HepG2 (cell line): ENCODE results near the gene KIF26B. TPM values are rescaled to one million over a fixed set of nuclear protein-coding genes. Genes with fewer than 3 reads are reported as not detected.

Source experiments
- HMG20B ChIP-seq: conservative IDR thresholded peaks from 2 replicates; pipeline ENCODE4 v1.6.1; 2016; ENCODE audit warnings: missing genetic modification reagents, missing compliant biosample characterization
- MED8 ChIP-seq: sonication (generic); formaldehyde crosslinking; IDR thresholded peaks from 2 replicates; pipeline ENCODE4 v1.8.1; 2023; ENCODE audit warnings: mild to moderate bottlenecking, missing genetic modification reagents; ENCODE audit not compliant: insufficient replicate concordance
- NAIF1 ChIP-seq: sonication (generic); formaldehyde crosslinking; IDR thresholded peaks from 2 replicates; pipeline ENCODE4 v1.5.0; 2020; ENCODE audit warnings: mild to moderate bottlenecking, missing genetic modification reagents, borderline replicate concordance
- RCOR2 ChIP-seq: IDR thresholded peaks from 2 replicates; pipeline ENCODE4 v1.6.1; 2016; ENCODE audit warnings: missing biosample characterization, missing genetic modification reagents
- TBX2 ChIP-seq: sonication (generic); formaldehyde crosslinking; IDR thresholded peaks from 2 replicates; pipeline ENCODE4 v1.5.0; 2020; ENCODE audit warnings: missing genetic modification reagents, mild to moderate bottlenecking, borderline replicate concordance
- TMF1 ChIP-seq: sonication (generic); formaldehyde crosslinking; IDR thresholded peaks from 2 replicates; pipeline ENCODE4 v1.8.1; 2022; ENCODE audit warnings: low read depth, missing genetic modification reagents
- ZIK1 ChIP-seq: sonication (generic); formaldehyde crosslinking; IDR thresholded peaks from 2 replicates; pipeline ENCODE4 v1.5.0; 2020; ENCODE audit warnings: mild to moderate bottlenecking, low read depth, missing genetic modification reagents, borderline replicate concordance
- ZNF12 ChIP-seq: sonication (generic); formaldehyde crosslinking; IDR thresholded peaks from 2 replicates; pipeline ENCODE4 v1.5.0; 2020; ENCODE audit warnings: missing genetic modification reagents
- ZNF282 ChIP-seq: fragments of 450-650 bp; IDR thresholded peaks from 2 replicates; pipeline ENCODE4 v1.6.1; 2018; ENCODE audit not compliant: partially characterized antibody
- ZNF331 ChIP-seq: sonication (generic); formaldehyde crosslinking; IDR thresholded peaks from 2 replicates; pipeline ENCODE4 v1.4.0; 2020; ENCODE audit warnings: missing genetic modification reagents
- ZNF333 ChIP-seq: sonication (generic); formaldehyde crosslinking; IDR thresholded peaks from 2 replicates; pipeline ENCODE4 v1.4.0; 2020; ENCODE audit warnings: mild to moderate bottlenecking, missing genetic modification reagents, borderline replicate concordance
- ZNF337 ChIP-seq: sonication (generic); formaldehyde crosslinking; IDR thresholded peaks from 2 replicates; pipeline ENCODE4 v1.5.1; 2020; ENCODE audit warnings: missing genetic modification reagents, low read depth, mild to moderate bottlenecking, borderline replicate concordance
- ZNF484 ChIP-seq: sonication (generic); formaldehyde crosslinking; IDR thresholded peaks from 2 replicates; pipeline ENCODE4 v1.5.1; 2020; ENCODE audit warnings: mild to moderate bottlenecking, low read depth, missing genetic modification reagents, borderline replicate concordance
- ZNF547 ChIP-seq: sonication (generic); formaldehyde crosslinking; IDR thresholded peaks from 2 replicates; pipeline ENCODE4 v1.5.1; 2020; ENCODE audit warnings: mild to moderate bottlenecking, missing genetic modification reagents
- ZNF589 ChIP-seq: sonication (generic); formaldehyde crosslinking; conservative IDR thresholded peaks from 2 replicates; pipeline ENCODE4 v1.8.0; 2022; ENCODE audit warnings: mild to moderate bottlenecking, moderate library complexity, missing genetic modification reagents
- ZSCAN30 ChIP-seq: sonication (generic); formaldehyde crosslinking; IDR thresholded peaks from 2 replicates; pipeline ENCODE4 v1.5.0; 2020; ENCODE audit warnings: mild to moderate bottlenecking, missing genetic modification reagents
- polyA plus RNA-seq, 8 experiments: library from polyadenylated mRNA; depleted of rRNA in 3 of 8; stranded (reverse) in 7 of 8; unstranded in 1 of 8; fragments of >200 nt; fragmentation: Illumina TruSeq in 4 of 8; extraction: Trizol in 4 of 8; gene quantifications; 2 replicates each; pipeline versions ENCODE4 v1.2.1 to v1.2.3, GENCODE V29; 2011 to 2016; ENCODE audit warnings: low read depth in 4 of 8, missing spikeins in 1 of 8, mixed read lengths in 1 of 8; ENCODE audit not compliant: insufficient read depth in 1 of 8
- total RNA-seq, 5 experiments: library from RNA; depleted of rRNA; stranded (reverse); fragments of >200 nt; fragmentation: Illumina TruSeq; extraction: Trizol; gene quantifications; 2 replicates each; pipeline ENCODE4 v1.2.3, GENCODE V29; 2016; ENCODE audit warnings: low read depth in 1 of 5
- TF ChIP-seq, protein P1 (sequence below): sonication (generic); formaldehyde crosslinking; IDR thresholded peaks from 2 replicates; pipeline ENCODE4 v1.5.0; 2020; ENCODE audit warnings: mild to moderate bottlenecking, missing genetic modification reagents, moderate library complexity
- TF ChIP-seq, protein P2 (sequence below): sonication (generic); formaldehyde crosslinking; IDR thresholded peaks from 2 replicates; pipeline ENCODE4 v1.5.1; 2020; ENCODE audit warnings: mild to moderate bottlenecking, moderate library complexity, missing genetic modification reagents
- TF ChIP-seq, protein P3 (sequence below): IDR thresholded peaks from 2 replicates; pipeline ENCODE4 v1.6.1; 2016; ENCODE audit warnings: low read depth, control low read depth
- TF ChIP-seq, protein P4 (sequence below): sonication (generic); formaldehyde crosslinking; IDR thresholded peaks from 2 replicates; pipeline ENCODE4 v1.5.1; 2020; ENCODE audit warnings: missing genetic modification reagents, mild to moderate bottlenecking, borderline replicate concordance

The KIF26B gene
- total and polyA plus RNA-seq, 2 of the 13 experiments (the other 11 are each of a cell fraction or from before 2014, with no cell fraction given) = 0.08 to 0.09 TPM

- peak; percentile 12 for TF ChIP-seq MED8 (CRISPR knock-in tag)
- TF ChIP-seq ZSCAN30 (CRISPR knock-in tag) = no peak
- no peak for TF ChIP-seq TMF1 (CRISPR knock-in tag)
- no peak for TF ChIP-seq ZNF282
- TF ChIP-seq HMG20B (CRISPR knock-in tag) = no peak
- TF ChIP-seq ZNF337 (CRISPR knock-in tag) = no peak
- TF ChIP-seq, protein P1, sequence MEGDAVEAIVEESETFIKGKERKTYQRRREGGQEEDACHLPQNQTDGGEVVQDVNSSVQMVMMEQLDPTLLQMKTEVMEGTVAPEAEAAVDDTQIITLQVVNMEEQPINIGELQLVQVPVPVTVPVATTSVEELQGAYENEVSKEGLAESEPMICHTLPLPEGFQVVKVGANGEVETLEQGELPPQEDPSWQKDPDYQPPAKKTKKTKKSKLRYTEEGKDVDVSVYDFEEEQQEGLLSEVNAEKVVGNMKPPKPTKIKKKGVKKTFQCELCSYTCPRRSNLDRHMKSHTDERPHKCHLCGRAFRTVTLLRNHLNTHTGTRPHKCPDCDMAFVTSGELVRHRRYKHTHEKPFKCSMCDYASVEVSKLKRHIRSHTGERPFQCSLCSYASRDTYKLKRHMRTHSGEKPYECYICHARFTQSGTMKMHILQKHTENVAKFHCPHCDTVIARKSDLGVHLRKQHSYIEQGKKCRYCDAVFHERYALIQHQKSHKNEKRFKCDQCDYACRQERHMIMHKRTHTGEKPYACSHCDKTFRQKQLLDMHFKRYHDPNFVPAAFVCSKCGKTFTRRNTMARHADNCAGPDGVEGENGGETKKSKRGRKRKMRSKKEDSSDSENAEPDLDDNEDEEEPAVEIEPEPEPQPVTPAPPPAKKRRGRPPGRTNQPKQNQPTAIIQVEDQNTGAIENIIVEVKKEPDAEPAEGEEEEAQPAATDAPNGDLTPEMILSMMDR (CRISPR knock-in tag) = no peak
- 0 out of 2 replicates have a peak, but pooled peaks have one; percentile 18 for TF ChIP-seq TBX2 (CRISPR knock-in tag)
- no peak for TF ChIP-seq ZIK1 (CRISPR knock-in tag)
- TF ChIP-seq, protein P2, sequence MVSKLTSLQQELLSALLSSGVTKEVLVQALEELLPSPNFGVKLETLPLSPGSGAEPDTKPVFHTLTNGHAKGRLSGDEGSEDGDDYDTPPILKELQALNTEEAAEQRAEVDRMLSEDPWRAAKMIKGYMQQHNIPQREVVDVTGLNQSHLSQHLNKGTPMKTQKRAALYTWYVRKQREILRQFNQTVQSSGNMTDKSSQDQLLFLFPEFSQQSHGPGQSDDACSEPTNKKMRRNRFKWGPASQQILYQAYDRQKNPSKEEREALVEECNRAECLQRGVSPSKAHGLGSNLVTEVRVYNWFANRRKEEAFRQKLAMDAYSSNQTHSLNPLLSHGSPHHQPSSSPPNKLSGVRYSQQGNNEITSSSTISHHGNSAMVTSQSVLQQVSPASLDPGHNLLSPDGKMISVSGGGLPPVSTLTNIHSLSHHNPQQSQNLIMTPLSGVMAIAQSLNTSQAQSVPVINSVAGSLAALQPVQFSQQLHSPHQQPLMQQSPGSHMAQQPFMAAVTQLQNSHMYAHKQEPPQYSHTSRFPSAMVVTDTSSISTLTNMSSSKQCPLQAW = peak; percentile 17; the same call in 1 of the 2 replicates
- TF ChIP-seq RCOR2 (CRISPR knock-in tag) = no peak
- no peak for TF ChIP-seq ZNF547
- TF ChIP-seq ZNF331 (CRISPR knock-in tag) = no peak
- TF ChIP-seq ZNF589 = 0 out of 2 replicates have a peak, but pooled peaks have one; percentile 44
- TF ChIP-seq NAIF1 = no peak
- no peak for TF ChIP-seq ZNF12
- TF ChIP-seq, protein P3, sequence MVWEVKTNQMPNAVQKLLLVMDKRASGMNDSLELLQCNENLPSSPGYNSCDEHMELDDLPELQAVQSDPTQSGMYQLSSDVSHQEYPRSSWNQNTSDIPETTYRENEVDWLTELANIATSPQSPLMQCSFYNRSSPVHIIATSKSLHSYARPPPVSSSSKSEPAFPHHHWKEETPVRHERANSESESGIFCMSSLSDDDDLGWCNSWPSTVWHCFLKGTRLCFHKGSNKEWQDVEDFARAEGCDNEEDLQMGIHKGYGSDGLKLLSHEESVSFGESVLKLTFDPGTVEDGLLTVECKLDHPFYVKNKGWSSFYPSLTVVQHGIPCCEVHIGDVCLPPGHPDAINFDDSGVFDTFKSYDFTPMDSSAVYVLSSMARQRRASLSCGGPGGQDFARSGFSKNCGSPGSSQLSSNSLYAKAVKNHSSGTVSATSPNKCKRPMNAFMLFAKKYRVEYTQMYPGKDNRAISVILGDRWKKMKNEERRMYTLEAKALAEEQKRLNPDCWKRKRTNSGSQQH (CRISPR knock-in tag) = no peak
- TF ChIP-seq, protein P4, sequence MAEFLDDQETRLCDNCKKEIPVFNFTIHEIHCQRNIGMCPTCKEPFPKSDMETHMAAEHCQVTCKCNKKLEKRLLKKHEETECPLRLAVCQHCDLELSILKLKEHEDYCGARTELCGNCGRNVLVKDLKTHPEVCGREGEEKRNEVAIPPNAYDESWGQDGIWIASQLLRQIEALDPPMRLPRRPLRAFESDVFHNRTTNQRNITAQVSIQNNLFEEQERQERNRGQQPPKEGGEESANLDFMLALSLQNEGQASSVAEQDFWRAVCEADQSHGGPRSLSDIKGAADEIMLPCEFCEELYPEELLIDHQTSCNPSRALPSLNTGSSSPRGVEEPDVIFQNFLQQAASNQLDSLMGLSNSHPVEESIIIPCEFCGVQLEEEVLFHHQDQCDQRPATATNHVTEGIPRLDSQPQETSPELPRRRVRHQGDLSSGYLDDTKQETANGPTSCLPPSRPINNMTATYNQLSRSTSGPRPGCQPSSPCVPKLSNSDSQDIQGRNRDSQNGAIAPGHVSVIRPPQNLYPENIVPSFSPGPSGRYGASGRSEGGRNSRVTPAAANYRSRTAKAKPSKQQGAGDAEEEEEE (CRISPR knock-in tag) = no peak
- TF ChIP-seq ZNF333 (CRISPR knock-in tag) = no peak
- TF ChIP-seq ZNF484 = no peak
These were observed 995 bp upstream of the KIF26B start (continued) for GRCh38 chr1:245153552-245154428.
